Measurements from ENCODE around the gene TRIM15. TPM values are rescaled to one million over a fixed set of nuclear protein-coding genes. Genes with fewer than 3 reads are reported as not detected.

Gene TRIM15
- total and polyA plus RNA-seq, 9 of the 15 experiments (the other 6 are each of a cell fraction or from before 2014, with no cell fraction given): 0.06 to 2.6 (median 0.83) TPM

DNA sequence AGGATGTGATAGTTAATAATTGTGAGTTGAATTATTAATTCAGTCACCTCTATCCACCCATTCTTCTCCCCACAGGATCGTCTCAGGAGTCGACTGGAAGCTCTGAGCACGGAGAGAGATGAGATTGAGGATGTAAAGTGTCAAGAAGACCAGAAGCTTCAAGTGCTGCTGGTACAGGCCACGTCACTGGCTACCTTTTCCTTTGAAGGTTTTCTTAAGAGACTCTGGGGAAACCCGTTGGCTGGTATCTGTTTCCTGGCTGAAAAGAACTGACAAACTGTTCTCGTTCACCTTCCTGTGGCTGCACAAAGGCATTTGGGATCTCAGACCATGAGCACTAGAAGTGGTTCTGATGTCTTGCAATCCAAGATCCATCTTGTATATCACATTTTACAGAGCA, 3.8 kb downstream of the TRIM15 start (continued):
- TF ChIP-seq ADNP (tag; IDR thresholded peaks at IDR 0.05) (no peak), SRSF7 (optimal IDR thresholded peaks at IDR 0.05; ENCODE audit: low read depth, low read length) (no peak), ZNF778 (CRISPR knock-in tag; IDR thresholded peaks at IDR 0.05) (no peak), E2F3 (CRISPR knock-in tag; IDR thresholded peaks at IDR 0.05) (no peak), ZKSCAN8 (CRISPR knock-in tag; IDR thresholded peaks at IDR 0.05) (no peak), SOX6 (IDR thresholded peaks at IDR 0.05) (no peak)
- TF ChIP-seq, protein P1, sequence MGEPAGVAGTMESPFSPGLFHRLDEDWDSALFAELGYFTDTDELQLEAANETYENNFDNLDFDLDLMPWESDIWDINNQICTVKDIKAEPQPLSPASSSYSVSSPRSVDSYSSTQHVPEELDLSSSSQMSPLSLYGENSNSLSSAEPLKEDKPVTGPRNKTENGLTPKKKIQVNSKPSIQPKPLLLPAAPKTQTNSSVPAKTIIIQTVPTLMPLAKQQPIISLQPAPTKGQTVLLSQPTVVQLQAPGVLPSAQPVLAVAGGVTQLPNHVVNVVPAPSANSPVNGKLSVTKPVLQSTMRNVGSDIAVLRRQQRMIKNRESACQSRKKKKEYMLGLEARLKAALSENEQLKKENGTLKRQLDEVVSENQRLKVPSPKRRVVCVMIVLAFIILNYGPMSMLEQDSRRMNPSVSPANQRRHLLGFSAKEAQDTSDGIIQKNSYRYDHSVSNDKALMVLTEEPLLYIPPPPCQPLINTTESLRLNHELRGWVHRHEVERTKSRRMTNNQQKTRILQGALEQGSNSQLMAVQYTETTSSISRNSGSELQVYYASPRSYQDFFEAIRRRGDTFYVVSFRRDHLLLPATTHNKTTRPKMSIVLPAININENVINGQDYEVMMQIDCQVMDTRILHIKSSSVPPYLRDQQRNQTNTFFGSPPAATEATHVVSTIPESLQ (CRISPR knock-in tag; IDR thresholded peaks at IDR 0.05): no peak

DNA sequence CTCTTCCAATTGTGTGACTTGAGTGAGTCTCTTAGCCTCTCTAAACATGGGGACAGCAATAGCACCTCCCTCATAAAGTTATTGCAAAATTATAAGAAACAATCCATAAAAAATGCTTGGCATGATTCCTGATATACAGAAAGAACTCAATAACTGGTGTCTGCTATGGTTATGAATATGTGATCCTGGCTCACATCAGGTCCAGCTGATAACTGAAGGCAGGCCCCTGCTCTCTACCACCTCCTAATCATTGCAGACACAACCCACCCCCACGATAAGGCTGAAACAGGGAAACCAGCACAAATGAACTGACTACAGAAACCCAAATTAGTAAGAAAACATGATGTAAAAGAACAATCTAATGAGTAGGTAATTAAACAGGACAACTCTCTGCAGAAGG, 5.4 kb downstream of the TRIM15 start:
- ChIA-PET POLR2A (interaction anchor here (0.7 kb wide), 1 partner anchor 151 kb away, joined by 3 read pairs; no protein-coding TSS in a partner anchor), CTCF (ENCODE audit: low intra/inter-chr PET ratio) (interaction anchor here (0.8 kb wide), 1 partner anchor 158 kb away, joined by 3 read pairs; no protein-coding TSS in a partner anchor)
- H3K4me2 ChIP-seq (ENCODE audit: insufficient read depth, low read length): no peak overlapping the region
- H2AFZ ChIP-seq (ENCODE audit: low read depth, low read length): no peak overlapping the region
- 4% methylated on average over 1 of the region's 1 CpG for WGBS (ENCODE audit: insufficient coverage, low coverage, missing lambda C conversion rate)
- ATAC-seq (no peak), DNase-seq (ENCODE audit: extremely low read depth in 1 of 4, low spot score in 3 of 4) (no peak), FAIRE-seq (no peak)
- BruUV-seq (replicated peaks): no TSS peak
- no peaks in the 10 kb centered on the region for H3K79me2 ChIP-seq (ENCODE audit: control insufficient read depth, insufficient read depth, low read length)
- H3K9ac ChIP-seq (ENCODE audit: insufficient read depth in 1 of 2, low read depth in 2 of 2, low read length in 2 of 2): no peak overlapping the region
- no peak for TF ChIP-seq SRSF1 (IDR thresholded peaks at IDR 0.05; ENCODE audit: low read depth, low read length)
- TF ChIP-seq SIRT6 (IDR thresholded peaks at IDR 0.05; ENCODE audit: low read depth, low read length): no peak
- no peak for TF ChIP-seq ZNF668 (CRISPR knock-in tag; IDR thresholded peaks at IDR 0.05)
- no peak for TF ChIP-seq ZNF79 (CRISPR knock-in tag; IDR thresholded peaks at IDR 0.05; ENCODE audit: low read depth)
- TF ChIP-seq ZBTB7A (IDR thresholded peaks at IDR 0.05; ENCODE audit: borderline replicate concordance, control insufficient read depth, low read depth, low read length): no peak
- no peak for TF ChIP-seq RBBP5 (IDR thresholded peaks at IDR 0.05; ENCODE audit: borderline replicate concordance, insufficient read depth, low read length, poor library complexity, severe bottlenecking)
- TF ChIP-seq MCM2 (IDR thresholded peaks at IDR 0.05; ENCODE audit: low read depth): no peak
- no peak for TF ChIP-seq TSC22D4 (tag; IDR thresholded peaks at IDR 0.05)
- TF ChIP-seq XRCC3 (IDR thresholded peaks at IDR 0.05): no peak
- TF ChIP-seq, protein P2, sequence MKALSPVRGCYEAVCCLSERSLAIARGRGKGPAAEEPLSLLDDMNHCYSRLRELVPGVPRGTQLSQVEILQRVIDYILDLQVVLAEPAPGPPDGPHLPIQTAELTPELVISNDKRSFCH (CRISPR knock-in tag; IDR thresholded peaks at IDR 0.05): no peak
- TF ChIP-seq, protein P2 (tag; IDR thresholded peaks at IDR 0.05): no peak
- no peak for TF ChIP-seq FOXK1 (CRISPR knock-in tag; IDR thresholded peaks at IDR 0.05; ENCODE audit: borderline replicate concordance)
- TF ChIP-seq EP300 (IDR thresholded peaks at IDR 0.05; ENCODE audit: low read length): no peak
- TF ChIP-seq ZNF263 (CRISPR knock-in tag; IDR thresholded peaks at IDR 0.05; ENCODE audit: borderline replicate concordance): no peak
- in situ Hi-C loops (cut with MboI) (no loop called here), intact Hi-C loops (cut with micrococcal nuclease) (no loop called here)
- H3K4me1 ChIP-seq (replicated peaks in 1 of 2; ENCODE audit: control insufficient read depth in 2 of 2, insufficient read depth in 2 of 2, low read length in 2 of 2): peaks cover 0 to 9% of the 10 kb centered on the region in 2 experiments; a peak in 3 of 5 replicates
- H3K9me3 ChIP-seq (replicated peaks; ENCODE audit: control insufficient read depth, insufficient read depth, low read depth, low read length): no peaks in the 10 kb centered on the region
- H3K9me1 ChIP-seq (ENCODE audit: control insufficient read depth, insufficient read depth, low read length): no peaks in the 10 kb centered on the region
- no peaks in the 10 kb centered on the region for H4K20me1 ChIP-seq (replicated peaks; ENCODE audit: control insufficient read depth, insufficient read depth, low read length)
- no peak overlapping the region for H3K27ac ChIP-seq (ENCODE audit: extremely low read depth, low read depth, low read length)
- peaks cover 10 to 34% of the 10 kb centered on the region in 2 experiments for H3K27me3 ChIP-seq (ENCODE audit: control insufficient read depth in 2 of 2, insufficient read depth in 2 of 2, low read length in 2 of 2)
- H3K36me3 ChIP-seq (ENCODE audit: control insufficient read depth, insufficient read depth, low read length): no peaks in the 10 kb centered on the region
- H3K4me3 ChIP-seq: no peak overlapping the region

All from K562 (cell line).